Neural cell (in vitro differentiated cells): ENCODE results near the gene OLIG1. TPM values are rescaled to one million over a fixed set of nuclear protein-coding genes. Genes with fewer than 3 reads are reported as not detected.

Source experiments
- H2AFZ ChIP-seq: fragments of 200-600, 300-800 bp; sonication (generic), shearing (Covaris generic); 2 replicates; pipeline ENCODE4 v1.6.0; 2014; ENCODE audit warnings: low read depth, mild to moderate bottlenecking, antibody characterized with exemption, low read length, moderate library complexity
- H3F3A ChIP-seq: fragments of 200-600 bp; shearing (Covaris generic); 2 replicates; pipeline ENCODE4 v1.6.1; 2016; ENCODE audit warnings: mild to moderate bottlenecking, moderate library complexity, mixed read lengths, antibody characterized with exemption, low read length; ENCODE audit not compliant: insufficient read depth, poor library complexity, severe bottlenecking
- H3K27ac ChIP-seq: fragments of 200-600, 300-800 bp; sonication (generic), shearing (Covaris generic); 2 replicates; pipeline ENCODE4 v1.5.1; 2014; ENCODE audit warnings: mild to moderate bottlenecking, low read length, moderate library complexity
- H3K27me3 ChIP-seq: fragments of 300-800, 200-600 bp; sonication (generic), shearing (Covaris generic); 2 replicates; pipeline ENCODE4 v1.6.0; 2014; ENCODE audit warnings: mild to moderate bottlenecking, low read depth, low read length, moderate library complexity; ENCODE audit not compliant: insufficient read depth
- H3K36me3 ChIP-seq: fragments of 300-800, 200-600 bp; sonication (generic), shearing (Covaris generic); 2 replicates; pipeline ENCODE4 v1.5.1; 2014; ENCODE audit warnings: mild to moderate bottlenecking, antibody characterized with exemption, low read length, moderate library complexity; ENCODE audit not compliant: insufficient read depth
- H3K4me2 ChIP-seq: fragments of 300-800, 200-600 bp; sonication (generic), shearing (Covaris generic); 2 replicates; pipeline ENCODE4 v1.6.0; 2014; ENCODE audit warnings: mild to moderate bottlenecking, low read length
- H3K4me3 ChIP-seq: fragments of 300-800, 200-600 bp; sonication (generic), shearing (Covaris generic); 2 replicates; pipeline ENCODE4 v1.5.1; 2014; ENCODE audit warnings: mild to moderate bottlenecking, low read length, moderate library complexity
- H3K79me2 ChIP-seq: fragments of 200-600 bp; shearing (Covaris generic); replicated peaks from 2 replicates; pipeline ENCODE4 v1.6.0; 2014; ENCODE audit warnings: mild to moderate bottlenecking, low read length, moderate library complexity; ENCODE audit not compliant: insufficient read depth
- H3K9ac ChIP-seq: fragments of 300-800, 200-600 bp; sonication (generic), shearing (Covaris generic); 2 replicates; pipeline ENCODE4 v1.6.1; 2016; ENCODE audit warnings: mild to moderate bottlenecking, low read length, mixed read lengths
- H3K9me2 ChIP-seq: fragments of 200-600 bp; shearing (Covaris generic); 2 replicates; pipeline ENCODE4 v1.6.1; 2016; ENCODE audit warnings: mild to moderate bottlenecking, low read length, mixed read lengths; ENCODE audit not compliant: insufficient read depth
- H3K9me3 ChIP-seq: fragments of 200-600, 300-800 bp; sonication (generic), shearing (Covaris generic); 2 replicates; pipeline ENCODE4 v1.6.1; 2016; ENCODE audit warnings: mild to moderate bottlenecking, mixed run types, low read length, moderate library complexity, mixed read lengths
- H4K20me1 ChIP-seq: fragments of 200-600 bp; shearing (Covaris generic); 2 replicates; pipeline ENCODE4 v1.6.1; 2016; ENCODE audit warnings: mild to moderate bottlenecking, mixed run types; ENCODE audit not compliant: insufficient read depth
- EP300 ChIP-seq: fragments of 450-650 bp; conservative IDR thresholded peaks from 2 replicates; pipeline ENCODE4 v1.6.1; 2014; ENCODE audit warnings: antibody characterized with exemption, mild to moderate bottlenecking, moderate library complexity; ENCODE audit not compliant: poor library complexity, severe bottlenecking
- EZH2 ChIP-seq: fragments of 200-600, 300-800 bp; shearing (Covaris generic), sonication (generic); IDR thresholded peaks from 2 replicates; pipeline ENCODE4 v1.6.1; 2014; ENCODE audit warnings: antibody characterized with exemption, low read length, borderline replicate concordance, mild to moderate bottlenecking; ENCODE audit not compliant: insufficient read depth, poor library complexity, severe bottlenecking
- MXI1 ChIP-seq: fragments of 450-650 bp; conservative IDR thresholded peaks from 2 replicates; pipeline ENCODE4 v1.6.1; 2014; ENCODE audit warnings: antibody characterized with exemption, mild to moderate bottlenecking; ENCODE audit not compliant: poor library complexity, severe bottlenecking
- POLR2AphosphoS5 ChIP-seq: IDR thresholded peaks from 2 replicates; pipeline ENCODE4 v1.6.1; 2012
- RAD21 ChIP-seq: fragments of 450-650 bp; conservative IDR thresholded peaks from 2 replicates; pipeline ENCODE4 v1.6.1; 2014; ENCODE audit warnings: antibody characterized with exemption, mild to moderate bottlenecking, moderate library complexity
- SMC3 ChIP-seq: fragments of 450-650 bp; conservative IDR thresholded peaks from 2 replicates; pipeline ENCODE4 v1.6.1; 2014; ENCODE audit warnings: antibody characterized with exemption, mild to moderate bottlenecking, moderate library complexity; ENCODE audit not compliant: poor library complexity
- TAF1 ChIP-seq: IDR thresholded peaks from 2 replicates; pipeline ENCODE4 v1.6.1; 2012; ENCODE audit warnings: low read depth
- polyA plus RNA-seq: library from polyadenylated mRNA; depleted of rRNA; stranded (reverse); fragments of >200 nt; gene quantifications from 2 replicates; pipeline ENCODE4 v1.2.3, GENCODE V29; 2014
- TF ChIP-seq, protein P1 (sequence below): fragments of 450-650 bp; IDR thresholded peaks from 2 replicates; pipeline ENCODE4 v1.5.1; 2014; ENCODE audit warnings: antibody characterized with exemption, mild to moderate bottlenecking, moderate library complexity; ENCODE audit not compliant: poor library complexity, severe bottlenecking
- TF ChIP-seq, protein P2 (sequence below): IDR thresholded peaks from 2 replicates; pipeline ENCODE4 v1.6.1; 2012; ENCODE audit warnings: borderline replicate concordance

The OLIG1 gene
- polyA plus RNA-seq, 1 donor from 2014 or later = 1.4 TPM

DNA sequence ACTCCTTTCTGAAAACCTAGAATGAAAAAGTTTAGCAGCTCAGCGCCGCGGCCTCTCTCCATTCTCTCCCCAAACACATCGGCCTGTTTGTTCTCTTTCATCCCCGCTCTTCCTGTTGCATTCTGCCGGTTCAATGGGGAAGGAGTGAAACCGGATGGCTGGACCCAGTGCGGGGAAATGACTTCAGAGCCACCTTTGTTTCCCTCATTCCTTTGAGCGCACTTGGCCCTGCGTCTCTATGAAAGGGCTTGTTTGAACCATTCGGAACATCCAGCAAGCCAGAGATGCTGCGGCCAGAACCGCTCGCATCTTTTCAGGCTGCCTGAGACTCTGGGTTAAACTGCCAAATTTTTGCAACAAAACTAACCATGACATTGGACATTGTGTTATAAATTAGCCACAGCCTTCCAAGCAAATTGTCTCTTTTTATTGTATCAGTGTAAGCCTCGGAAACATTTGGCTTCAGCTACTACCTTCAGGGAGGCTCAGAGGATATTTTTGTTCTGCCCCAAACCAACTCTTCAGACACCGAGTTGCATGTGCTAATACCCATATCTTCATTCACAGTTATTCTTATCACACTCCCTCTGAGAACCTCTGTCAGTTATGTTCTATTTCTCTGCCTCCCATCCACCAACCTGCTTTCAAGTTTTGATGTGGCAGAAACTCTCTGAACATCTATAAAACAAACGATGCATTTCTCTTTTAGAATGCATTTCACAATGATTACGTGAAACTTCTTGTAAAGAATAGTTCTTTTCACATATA, 5.1 kb upstream of the OLIG1 start:
- TF ChIP-seq, protein P1, sequence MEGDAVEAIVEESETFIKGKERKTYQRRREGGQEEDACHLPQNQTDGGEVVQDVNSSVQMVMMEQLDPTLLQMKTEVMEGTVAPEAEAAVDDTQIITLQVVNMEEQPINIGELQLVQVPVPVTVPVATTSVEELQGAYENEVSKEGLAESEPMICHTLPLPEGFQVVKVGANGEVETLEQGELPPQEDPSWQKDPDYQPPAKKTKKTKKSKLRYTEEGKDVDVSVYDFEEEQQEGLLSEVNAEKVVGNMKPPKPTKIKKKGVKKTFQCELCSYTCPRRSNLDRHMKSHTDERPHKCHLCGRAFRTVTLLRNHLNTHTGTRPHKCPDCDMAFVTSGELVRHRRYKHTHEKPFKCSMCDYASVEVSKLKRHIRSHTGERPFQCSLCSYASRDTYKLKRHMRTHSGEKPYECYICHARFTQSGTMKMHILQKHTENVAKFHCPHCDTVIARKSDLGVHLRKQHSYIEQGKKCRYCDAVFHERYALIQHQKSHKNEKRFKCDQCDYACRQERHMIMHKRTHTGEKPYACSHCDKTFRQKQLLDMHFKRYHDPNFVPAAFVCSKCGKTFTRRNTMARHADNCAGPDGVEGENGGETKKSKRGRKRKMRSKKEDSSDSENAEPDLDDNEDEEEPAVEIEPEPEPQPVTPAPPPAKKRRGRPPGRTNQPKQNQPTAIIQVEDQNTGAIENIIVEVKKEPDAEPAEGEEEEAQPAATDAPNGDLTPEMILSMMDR = no peak
- TF ChIP-seq RAD21 = no peak
- no peak for TF ChIP-seq SMC3
- no peak for TF ChIP-seq TAF1
- no peak for TF ChIP-seq POLR2AphosphoS5
- TF ChIP-seq EP300 = no peak
- TF ChIP-seq, protein P2, sequence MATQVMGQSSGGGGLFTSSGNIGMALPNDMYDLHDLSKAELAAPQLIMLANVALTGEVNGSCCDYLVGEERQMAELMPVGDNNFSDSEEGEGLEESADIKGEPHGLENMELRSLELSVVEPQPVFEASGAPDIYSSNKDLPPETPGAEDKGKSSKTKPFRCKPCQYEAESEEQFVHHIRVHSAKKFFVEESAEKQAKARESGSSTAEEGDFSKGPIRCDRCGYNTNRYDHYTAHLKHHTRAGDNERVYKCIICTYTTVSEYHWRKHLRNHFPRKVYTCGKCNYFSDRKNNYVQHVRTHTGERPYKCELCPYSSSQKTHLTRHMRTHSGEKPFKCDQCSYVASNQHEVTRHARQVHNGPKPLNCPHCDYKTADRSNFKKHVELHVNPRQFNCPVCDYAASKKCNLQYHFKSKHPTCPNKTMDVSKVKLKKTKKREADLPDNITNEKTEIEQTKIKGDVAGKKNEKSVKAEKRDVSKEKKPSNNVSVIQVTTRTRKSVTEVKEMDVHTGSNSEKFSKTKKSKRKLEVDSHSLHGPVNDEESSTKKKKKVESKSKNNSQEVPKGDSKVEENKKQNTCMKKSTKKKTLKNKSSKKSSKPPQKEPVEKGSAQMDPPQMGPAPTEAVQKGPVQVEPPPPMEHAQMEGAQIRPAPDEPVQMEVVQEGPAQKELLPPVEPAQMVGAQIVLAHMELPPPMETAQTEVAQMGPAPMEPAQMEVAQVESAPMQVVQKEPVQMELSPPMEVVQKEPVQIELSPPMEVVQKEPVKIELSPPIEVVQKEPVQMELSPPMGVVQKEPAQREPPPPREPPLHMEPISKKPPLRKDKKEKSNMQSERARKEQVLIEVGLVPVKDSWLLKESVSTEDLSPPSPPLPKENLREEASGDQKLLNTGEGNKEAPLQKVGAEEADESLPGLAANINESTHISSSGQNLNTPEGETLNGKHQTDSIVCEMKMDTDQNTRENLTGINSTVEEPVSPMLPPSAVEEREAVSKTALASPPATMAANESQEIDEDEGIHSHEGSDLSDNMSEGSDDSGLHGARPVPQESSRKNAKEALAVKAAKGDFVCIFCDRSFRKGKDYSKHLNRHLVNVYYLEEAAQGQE = no peak
- TF ChIP-seq MXI1 = no peak
- no peak for TF ChIP-seq EZH2
- Histone ChIP-seq H3K9ac (no peak overlapping the region), H2AFZ (no peak overlapping the region), H3K79me2 (no peaks in the 10 kb centered on the region), H3K36me3 (no peaks in the 10 kb centered on the region), H3K27me3 (peaks cover 62% of the 10 kb centered on the region), H4K20me1 (no peaks in the 10 kb centered on the region), H3K9me3 (peaks cover 14% of the 10 kb centered on the region), H3F3A (no peaks in the 10 kb centered on the region), H3K27ac (no peak overlapping the region), H3K9me2 (no peaks in the 10 kb centered on the region), H3K4me2 (no peak overlapping the region), H3K4me3 (no peak overlapping the region)

GRCh38 chr21:33067043-33067442, 2.9 kb upstream of the OLIG1 start:
- Histone ChIP-seq H3K4me3 (no peak overlapping the region), H3K9ac (no peak overlapping the region), H3K9me3 (peaks cover 14% of the 10 kb centered on the region), H3K4me2 (no peak overlapping the region), H3K9me2 (no peaks in the 10 kb centered on the region), H3K36me3 (no peaks in the 10 kb centered on the region), H3F3A (no peaks in the 10 kb centered on the region), H2AFZ (no peak overlapping the region), H3K27ac (no peak overlapping the region), H3K79me2 (no peaks in the 10 kb centered on the region), H4K20me1 (no peaks in the 10 kb centered on the region), H3K27me3 (peaks cover 83% of the 10 kb centered on the region)
- TF ChIP-seq, protein P2 = no peak
- no peak for TF ChIP-seq SMC3
- TF ChIP-seq EP300 = no peak
- TF ChIP-seq RAD21 = no peak
- TF ChIP-seq MXI1 = no peak
- TF ChIP-seq, protein P1 = no peak
- no peak for TF ChIP-seq POLR2AphosphoS5
- TF ChIP-seq TAF1 = no peak
- TF ChIP-seq EZH2 = no peak
